Tibial artery (tissue), 4 donors: Measurements from ENCODE around the gene HASPIN.

Experiments
- DNase-seq, 2 donors: peaks; one replicate each; pipeline ENCODE4 v3.0.0-alpha.2; 2019
- H3K27ac ChIP-seq, 2 donors: fragments of 200-600 bp; sonication (generic) in 1 of 2; 1 replicate in 1 of 2; 2 replicates in 1 of 2; pipeline ENCODE4 v1.5.1; 2018 to 2019; ENCODE audit warnings: mild to moderate bottlenecking in 1 of 2
- H3K27me3 ChIP-seq, 2 donors: fragments of 200-600 bp; sonication (generic) in 1 of 2; one replicate each; pipeline versions ENCODE4 v1.5.1 to v1.6.0; 2016 to 2019
- H3K36me3 ChIP-seq, 3 donors: fragments of 200-600 bp; sonication (generic) in 2 of 3; one replicate each; pipeline ENCODE4 v1.5.1; 2016 to 2019; ENCODE audit warnings: mild to moderate bottlenecking in 2 of 3
- H3K4me1 ChIP-seq, 4 donors: fragments of 200-600 bp; sonication (generic) in 2 of 4; 1 replicate in 3 of 4; 2 replicates in 1 of 4; pipeline ENCODE4 v1.5.1; 2016 to 2019
- H3K4me3 ChIP-seq, 2 donors: fragments of 200-600 bp; sonication (generic) in 1 of 2; 1 replicate in 1 of 2; 2 replicates in 1 of 2; pipeline ENCODE4 v1.5.1; 2018 to 2019; ENCODE audit warnings: mild to moderate bottlenecking in 2 of 2
- H3K9me3 ChIP-seq, 3 donors: fragments of 200-600 bp; sonication (generic) in 1 of 3; one replicate each; pipeline ENCODE4 v1.5.1; 2016 to 2019
- intact Hi-C: fragments of 100-400 bp; cut with DNase I; formaldehyde crosslinking; loops from one replicate; pipeline ENCODE4 v1.15.0; 2023; ENCODE audit warnings: low total_unique reads
- TF ChIP-seq, protein P1 (sequence below), 2 experiments: fragments of 200-600 bp in 1 of 2; fragments of 450-650 bp in 1 of 2; IDR thresholded peaks; one replicate each; pipeline ENCODE4 v1.5.1; 2017 to 2019; ENCODE audit warnings: antibody characterized with exemption in 2 of 2, mild to moderate bottlenecking in 1 of 2, moderate library complexity in 1 of 2

The HASPIN gene

DNA sequence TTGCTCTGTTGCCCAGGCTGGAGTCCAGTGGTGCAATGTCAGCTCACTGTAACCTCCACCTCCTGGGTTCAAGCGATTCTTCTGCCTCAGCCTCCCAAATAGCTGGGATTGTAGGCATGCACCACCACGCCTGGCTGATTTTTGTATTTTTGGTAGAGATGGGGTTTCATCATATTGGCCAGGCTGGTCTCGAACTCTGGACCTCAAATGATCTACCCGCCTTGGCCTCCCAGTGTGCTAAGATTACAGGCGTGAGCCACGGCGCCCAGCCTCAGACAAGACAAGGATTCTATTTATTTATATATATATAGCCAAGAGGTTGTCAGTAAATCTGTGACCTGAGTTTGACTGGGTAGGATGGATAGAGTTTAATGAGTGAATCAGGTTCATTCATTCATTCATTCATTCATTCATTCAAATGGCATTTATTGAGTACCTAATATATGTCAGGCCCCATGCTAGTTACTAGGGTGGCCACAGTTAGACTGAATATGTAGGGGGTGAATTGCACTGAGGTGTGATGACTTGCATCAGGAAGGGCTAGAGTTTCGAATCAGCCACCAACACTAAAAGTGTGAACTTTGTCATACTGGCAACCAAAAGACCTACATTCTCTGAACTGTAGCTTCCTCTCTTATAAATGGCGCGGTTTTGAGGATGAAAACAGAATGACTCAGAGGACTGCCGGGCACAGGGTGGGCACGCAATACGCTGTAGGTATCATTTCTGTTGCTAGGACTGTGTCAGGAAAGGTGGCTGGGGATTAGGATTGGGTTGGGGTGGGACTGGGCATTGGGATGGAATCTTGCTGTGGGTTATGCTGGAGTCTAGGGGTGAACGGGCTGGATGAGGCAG is 39.4 kb downstream of the HASPIN start:
- intact Hi-C loops = no loop called here
- Histone ChIP-seq H3K27ac (no peak overlapping the region), H3K27me3 (peaks cover 0 to 18% of the 10 kb centered on the region in 2 donors), H3K4me3 (no peak overlapping the region), H3K36me3 (no peaks in the 10 kb centered on the region), H3K4me1 (no peaks in the 10 kb centered on the region), H3K9me3 (peaks cover 0 to 9% (median 9%) of the 10 kb centered on the region in 3 donors)
- TF ChIP-seq, protein P1, sequence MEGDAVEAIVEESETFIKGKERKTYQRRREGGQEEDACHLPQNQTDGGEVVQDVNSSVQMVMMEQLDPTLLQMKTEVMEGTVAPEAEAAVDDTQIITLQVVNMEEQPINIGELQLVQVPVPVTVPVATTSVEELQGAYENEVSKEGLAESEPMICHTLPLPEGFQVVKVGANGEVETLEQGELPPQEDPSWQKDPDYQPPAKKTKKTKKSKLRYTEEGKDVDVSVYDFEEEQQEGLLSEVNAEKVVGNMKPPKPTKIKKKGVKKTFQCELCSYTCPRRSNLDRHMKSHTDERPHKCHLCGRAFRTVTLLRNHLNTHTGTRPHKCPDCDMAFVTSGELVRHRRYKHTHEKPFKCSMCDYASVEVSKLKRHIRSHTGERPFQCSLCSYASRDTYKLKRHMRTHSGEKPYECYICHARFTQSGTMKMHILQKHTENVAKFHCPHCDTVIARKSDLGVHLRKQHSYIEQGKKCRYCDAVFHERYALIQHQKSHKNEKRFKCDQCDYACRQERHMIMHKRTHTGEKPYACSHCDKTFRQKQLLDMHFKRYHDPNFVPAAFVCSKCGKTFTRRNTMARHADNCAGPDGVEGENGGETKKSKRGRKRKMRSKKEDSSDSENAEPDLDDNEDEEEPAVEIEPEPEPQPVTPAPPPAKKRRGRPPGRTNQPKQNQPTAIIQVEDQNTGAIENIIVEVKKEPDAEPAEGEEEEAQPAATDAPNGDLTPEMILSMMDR (IDR thresholded peaks at IDR 0.05) = no peak
- DNase-seq = no peak

DNA sequence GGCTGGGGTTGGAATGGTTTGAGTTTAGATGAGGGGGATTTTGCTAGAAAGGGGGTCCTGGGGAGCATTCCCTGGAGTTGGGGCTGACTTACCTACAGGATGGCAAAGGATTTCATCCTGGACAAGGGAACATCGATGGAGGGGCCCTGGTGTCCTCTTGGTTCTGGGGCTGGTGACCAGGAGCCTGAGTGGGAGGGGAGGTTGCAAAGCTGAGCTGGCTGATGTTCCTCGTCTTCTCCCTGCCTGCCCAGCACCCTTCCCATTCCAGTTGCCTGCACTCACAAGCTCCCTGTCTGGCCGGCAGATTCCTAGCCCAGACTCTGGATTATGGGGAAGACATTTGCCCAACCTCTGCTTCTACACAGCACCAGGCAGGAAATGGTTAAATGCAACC is 40.1 kb downstream of the HASPIN start:
- intact Hi-C loops = no loop called here
- Histone ChIP-seq H3K27me3 (peaks cover 0 to 20% of the 10 kb centered on the region in 2 donors), H3K4me1 (no peaks in the 10 kb centered on the region), H3K4me3 (no peak overlapping the region), H3K27ac (no peak overlapping the region), H3K9me3 (peaks cover 0 to 9% (median 9%) of the 10 kb centered on the region in 3 donors), H3K36me3 (no peaks in the 10 kb centered on the region)
- DNase-seq = no peak
- TF ChIP-seq, protein P1 (IDR thresholded peaks at IDR 0.05) = no peak

DNA sequence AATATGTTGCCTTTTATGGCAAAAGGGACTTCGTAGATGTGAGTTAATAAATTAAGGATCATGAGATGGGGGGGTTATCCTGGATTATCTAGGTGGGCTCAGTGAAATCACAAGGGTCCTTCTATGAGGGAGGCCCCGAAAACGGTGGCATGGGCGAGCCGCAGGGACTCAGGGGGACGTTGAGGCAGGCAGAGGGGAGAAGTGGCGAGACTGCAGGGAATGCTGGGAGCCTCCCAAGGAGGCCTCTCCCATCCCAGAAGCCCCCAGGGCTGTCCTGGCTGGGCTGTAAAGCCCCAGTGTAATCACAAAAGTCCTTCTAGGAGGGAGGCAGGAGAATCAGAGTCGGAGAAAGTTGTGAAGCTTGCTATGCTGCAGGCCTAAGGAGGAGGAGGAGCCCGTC is 42.3 kb downstream of the HASPIN start:
- Histone ChIP-seq H3K9me3 (no peaks in the 10 kb centered on the region), H3K4me3 (no peak overlapping the region), H3K27me3 (peaks cover 0 to 27% of the 10 kb centered on the region in 2 donors), H3K4me1 (no peaks in the 10 kb centered on the region), H3K36me3 (no peaks in the 10 kb centered on the region), H3K27ac (no peak overlapping the region)
- no peak for DNase-seq
- TF ChIP-seq, protein P1 (IDR thresholded peaks at IDR 0.05) = no peak
- intact Hi-C loops = no loop called here

DNA sequence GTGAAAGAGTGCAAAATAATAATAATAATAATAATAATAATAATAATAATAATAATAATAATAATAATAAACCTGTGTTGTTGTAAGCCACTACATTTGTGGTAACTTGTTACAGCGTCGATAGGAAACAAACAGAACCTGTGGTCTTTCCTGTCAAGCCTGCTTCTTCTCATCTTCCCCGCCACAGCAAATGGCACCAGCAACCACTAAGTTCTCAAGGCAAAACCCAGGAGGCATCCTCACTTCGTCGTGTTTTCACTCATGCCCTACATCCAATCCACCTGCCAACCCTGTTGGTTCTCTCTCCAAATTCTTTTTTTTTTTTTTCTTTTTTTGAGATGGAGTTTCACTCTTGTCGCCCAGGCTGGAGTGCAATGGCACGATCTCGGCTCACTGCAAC is 43.1 kb downstream of the HASPIN start:
- no peak for DNase-seq
- H3K36me3 ChIP-seq = no peaks in the 10 kb centered on the region
- TF ChIP-seq, protein P1 (IDR thresholded peaks at IDR 0.05) = no peak
- H3K27me3 ChIP-seq = peaks cover 0 to 23% of the 10 kb centered on the region in 2 donors
- no peaks in the 10 kb centered on the region for H3K9me3 ChIP-seq
- intact Hi-C loops = no loop called here
- no peak overlapping the region for H3K27ac ChIP-seq
- no peak overlapping the region for H3K4me3 ChIP-seq
- no peaks in the 10 kb centered on the region for H3K4me1 ChIP-seq

GRCh38 chr17:3768341-3768740 is 44.6 kb downstream of the HASPIN start:
- intact Hi-C loops = no loop called here
- no peak for DNase-seq
- Histone ChIP-seq H3K4me3 (no peak overlapping the region), H3K27ac (no peak overlapping the region), H3K9me3 (no peaks in the 10 kb centered on the region), H3K36me3 (no peaks in the 10 kb centered on the region), H3K27me3 (peaks cover 0 to 31% of the 10 kb centered on the region in 2 donors), H3K4me1 (no peaks in the 10 kb centered on the region)
- TF ChIP-seq, protein P1 (IDR thresholded peaks at IDR 0.05) = no peak
